ENCODE measurements around the gene FBXO24. TPM values are rescaled to one million over a fixed set of nuclear protein-coding genes. Genes with fewer than 3 reads are reported as not detected.
A peak's percentile ranks its signal among the peaks of the same experiment; 100 is the strongest.

Gene FBXO24
- total and polyA plus RNA-seq, 10 donors, result 0.54 to 1.6 (median 1.2) TPM; not detected in 1

DNA sequence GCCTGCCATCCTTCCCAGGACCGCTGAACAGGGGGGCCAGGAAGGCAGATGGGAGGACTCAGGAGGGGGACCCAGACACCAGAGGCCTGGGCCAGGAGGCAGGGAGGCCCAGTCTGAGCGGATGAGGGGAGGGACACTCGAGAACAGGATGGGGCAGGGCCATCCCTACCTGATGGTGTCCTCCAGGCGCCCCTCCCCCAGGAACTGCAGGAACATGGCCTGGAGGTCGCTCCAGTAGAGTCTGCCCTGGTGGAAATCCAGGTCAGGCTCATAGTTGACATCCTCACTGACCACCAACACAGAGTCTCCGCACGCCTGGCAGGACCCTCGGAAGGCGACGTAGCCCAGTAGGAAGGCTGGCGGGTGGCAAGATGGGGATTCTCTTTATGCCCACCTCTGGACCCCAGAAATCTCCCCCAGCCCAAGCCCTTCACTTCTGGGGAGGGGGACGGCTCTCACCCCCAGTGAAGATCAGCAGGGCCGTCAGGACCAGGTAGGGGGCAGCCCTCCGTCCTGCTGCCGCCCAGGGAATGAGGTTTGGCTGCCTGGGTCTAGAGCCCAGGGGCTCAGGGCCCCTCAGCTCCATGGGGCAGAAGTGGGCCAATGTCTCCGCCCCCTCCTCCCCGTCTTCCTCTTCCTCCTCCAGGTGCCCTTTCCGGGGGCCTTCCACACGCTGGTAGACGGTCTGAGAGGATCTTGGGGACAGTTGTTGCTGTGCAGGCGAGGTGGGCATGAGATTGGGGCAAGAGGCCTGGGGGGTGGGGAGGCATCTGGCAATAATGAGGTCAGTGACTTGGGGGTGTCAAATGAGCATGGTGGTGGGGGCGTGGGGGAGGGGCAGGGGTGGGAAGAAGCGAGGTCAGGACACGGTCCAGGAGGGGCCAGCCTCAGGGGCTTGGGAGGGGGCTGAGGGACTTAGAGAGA is 54.7 kb downstream of the FBXO24 start:
- Histone ChIP-seq H3K4me3 (no peak overlapping the region), H3K4me1 (peaks cover 0 to 4% (median 0%) of the 10 kb centered on the region in 6 donors), H3K9me3 (no peaks in the 10 kb centered on the region), H3K27me3 (replicated peaks in 1 of 7) (peaks cover 0 to 30% (median 11%) of the 10 kb centered on the region in 7 donors), H3K36me3 (no peaks in the 10 kb centered on the region), H3K27ac (no peak overlapping the region)
- TF ChIP-seq POLR2A (IDR thresholded peaks at IDR 0.05), result no peak
- TF ChIP-seq POLR2AphosphoS5 (IDR thresholded peaks at IDR 0.05), result no peak
- TF ChIP-seq CTCF (IDR thresholded peaks at IDR 0.05 in 8 of 11, conservative IDR thresholded peaks at IDR 0.05 in 3 of 11), result no peak
- 57 to 68% (median 61%) methylated on average over 20 to 24 of the region's 24 CpGs for WGBS, 5 donors
- DNase-seq, result no peak
- intact Hi-C loops (cut with DNase I; ENCODE audit: low total_unique reads), result no loop called here

- no peak within 1 kb of the TSS for H3K27ac ChIP-seq
- intact Hi-C loops (cut with DNase I; ENCODE audit: low total_unique reads), result no loop called here
- DNase-seq, result no peak
- WGBS, 5 donors, result 39 to 51% (median 48%) methylated on average over 9 to 10 of the region's 10 CpGs
- H3K27me3 ChIP-seq (replicated peaks in 1 of 7), result peaks cover 0 to 33% (median 11%) of the 10 kb centered on the region in 7 donors
- no peak for TF ChIP-seq POLR2A (IDR thresholded peaks at IDR 0.05)
- no peak for TF ChIP-seq CTCF (IDR thresholded peaks at IDR 0.05 in 8 of 11, conservative IDR thresholded peaks at IDR 0.05 in 3 of 11)
- no peak for TF ChIP-seq POLR2AphosphoS5 (IDR thresholded peaks at IDR 0.05)
- no peaks in the 10 kb centered on the region for H3K9me3 ChIP-seq
- H3K4me3 ChIP-seq, result peak within 1 kb of the TSS in 1 of 8 donors; percentile 6
- peaks cover 0 to 4% (median 0%) of the 10 kb centered on the region in 6 donors for H3K4me1 ChIP-seq
- H3K36me3 ChIP-seq, result no peaks in the 10 kb centered on the region
Observed at GRCh38 chr7:100641463-100641859, 55.3 kb downstream of the FBXO24 start, which contains the start of gene TFR2. Gene TFR2, minus strand, starts transcription at chr7:100641552. Its CDS starts 43 bp downstream, at chr7:100641509.

DNA sequence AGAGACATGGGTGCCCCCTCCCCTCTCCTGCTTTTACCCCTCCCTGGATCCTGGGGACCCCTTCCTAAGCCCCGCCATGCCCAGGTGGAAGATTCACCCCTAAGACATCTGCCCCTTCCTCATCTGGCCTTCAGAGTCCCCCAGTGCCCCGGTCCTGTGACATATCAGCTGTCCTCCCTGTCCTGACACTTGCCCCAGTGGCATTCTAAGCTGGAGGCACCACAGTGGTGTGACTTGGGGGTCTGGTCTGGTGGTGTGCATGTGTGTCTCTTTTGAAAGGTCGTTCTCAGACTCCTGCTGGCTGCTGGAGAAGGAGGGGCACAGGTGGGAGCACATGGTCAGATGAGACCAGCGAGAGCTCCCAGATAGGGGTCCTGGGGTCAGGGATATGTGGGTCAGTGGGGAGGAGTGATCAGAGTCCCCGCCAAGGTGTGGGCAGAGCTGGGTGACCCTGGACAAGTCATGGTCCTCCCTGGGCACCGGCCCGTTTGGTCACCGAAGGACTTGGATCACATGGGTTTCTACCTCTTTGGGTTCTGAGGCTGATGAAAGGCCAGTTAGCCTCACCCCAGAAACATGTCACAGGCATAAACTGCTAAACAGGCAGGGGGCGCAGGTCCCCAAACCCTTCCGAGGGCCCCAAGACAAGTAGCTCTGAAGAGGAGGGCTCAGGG is 55.9 kb downstream of the FBXO24 start:
- TF ChIP-seq POLR2AphosphoS5 (IDR thresholded peaks at IDR 0.05) (no peak), CTCF (IDR thresholded peaks at IDR 0.05 in 8 of 11, conservative IDR thresholded peaks at IDR 0.05 in 3 of 11) (no peak), POLR2A (IDR thresholded peaks at IDR 0.05) (no peak)
- no peaks in the 10 kb centered on the region for H3K9me3 ChIP-seq
- no peak for DNase-seq
- intact Hi-C loops (cut with DNase I; ENCODE audit: low total_unique reads), result no loop called here
- H3K36me3 ChIP-seq, result no peaks in the 10 kb centered on the region
- peaks cover 0 to 4% (median 0%) of the 10 kb centered on the region in 6 donors for H3K4me1 ChIP-seq
- no peak overlapping the region for H3K27ac ChIP-seq
- peaks cover 0 to 39% (median 14%) of the 10 kb centered on the region in 7 donors for H3K27me3 ChIP-seq (replicated peaks in 1 of 7)
- H3K4me3 ChIP-seq, result peak overlapping the region in 1 of 8 donors; percentile 6
- WGBS, 5 donors, result 79 to 86% (median 81%) methylated on average over 8 to 10 of the region's 10 CpGs
